MM.1S (cell line): Measurements from ENCODE around the gene SKIDA1.

Experiments
- DNase-seq: peaks from one replicate; pipeline ENCODE4 v3.0.0-alpha.2; 2015
- H2AFZ ChIP-seq: fragments of 300-600 bp; sonication (generic); 2 replicates; pipeline ENCODE4 v1.6.0; 2016; ENCODE audit warnings: antibody characterized with exemption, low read length
- H3F3A ChIP-seq: fragments of 300-600 bp; sonication (generic); 2 replicates; pipeline ENCODE4 v1.6.1; 2016; ENCODE audit warnings: mild to moderate bottlenecking, antibody characterized with exemption, low read length, moderate library complexity, mixed read lengths; ENCODE audit not compliant: insufficient read depth
- H3K27ac ChIP-seq: fragments of 300-600 bp; sonication (generic); 2 replicates; pipeline ENCODE4 v1.5.1; 2016; ENCODE audit warnings: mild to moderate bottlenecking, low read length
- H3K27me3 ChIP-seq: fragments of 300-600 bp; sonication (generic); replicated peaks from 2 replicates; pipeline ENCODE4 v1.6.0; 2016; ENCODE audit warnings: low read length; ENCODE audit not compliant: insufficient read depth
- H3K36me3 ChIP-seq: fragments of 300-600 bp; sonication (generic); replicated peaks from 2 replicates; pipeline ENCODE4 v1.6.1; 2016; ENCODE audit warnings: mild to moderate bottlenecking, low read length, mixed read lengths; ENCODE audit not compliant: insufficient read depth
- H3K4me1 ChIP-seq: fragments of 300-600 bp; sonication (generic); 2 replicates; pipeline ENCODE4 v1.6.1; 2016; ENCODE audit warnings: low read length, mixed read lengths
- H3K4me2 ChIP-seq: fragments of 300-600 bp; sonication (generic); 2 replicates; pipeline ENCODE4 v1.6.0; 2016; ENCODE audit warnings: low read depth, low read length
- H3K4me3 ChIP-seq: fragments of 300-600 bp; sonication (generic); 2 replicates; pipeline ENCODE4 v1.5.1; 2016; ENCODE audit warnings: low read length, mixed read lengths
- H3K79me2 ChIP-seq: fragments of 300-600 bp; sonication (generic); 2 replicates; pipeline ENCODE4 v1.6.1; 2016; ENCODE audit warnings: mixed run types, low read length, mixed read lengths
- H3K9ac ChIP-seq: fragments of 300-600 bp; sonication (generic); 2 replicates; pipeline ENCODE4 v1.6.1; 2016; ENCODE audit warnings: low read length, mixed read lengths
- H3K9me2 ChIP-seq: fragments of 300-600 bp; sonication (generic); replicated peaks from 2 replicates; pipeline ENCODE4 v1.6.1; 2016; ENCODE audit warnings: mild to moderate bottlenecking, low read length, mixed read lengths; ENCODE audit not compliant: insufficient read depth
- H3K9me3 ChIP-seq: fragments of 300-600 bp; sonication (generic); replicated peaks from 2 replicates; pipeline ENCODE4 v1.6.1; 2016; ENCODE audit warnings: mild to moderate bottlenecking, low read length, mixed read lengths; ENCODE audit not compliant: insufficient read depth
- H4K20me1 ChIP-seq: fragments of 300-600 bp; sonication (generic); 2 replicates; pipeline ENCODE4 v1.6.1; 2016; ENCODE audit warnings: mild to moderate bottlenecking, low read length, moderate library complexity, mixed read lengths; ENCODE audit not compliant: insufficient read depth
- CTCF ChIP-seq: fragments of 300-600 bp; sonication (generic); IDR thresholded peaks from 2 replicates; pipeline ENCODE4 v1.5.1; 2016; ENCODE audit warnings: antibody characterized with exemption, low read length, mixed read lengths
- EZH2 ChIP-seq: fragments of 300-600 bp; sonication (generic); optimal IDR thresholded peaks from 2 replicates; pipeline ENCODE3; 2017; ENCODE audit warnings: low read depth, mild to moderate bottlenecking, antibody characterized with exemption, low read length, mixed read lengths
- EZH2phosphoT487 ChIP-seq: fragments of 300-600 bp; sonication (generic); IDR thresholded peaks from 2 replicates; pipeline ENCODE4 v1.6.1; 2018; ENCODE audit warnings: antibody characterized with exemption, low read length

Gene SKIDA1

DNA sequence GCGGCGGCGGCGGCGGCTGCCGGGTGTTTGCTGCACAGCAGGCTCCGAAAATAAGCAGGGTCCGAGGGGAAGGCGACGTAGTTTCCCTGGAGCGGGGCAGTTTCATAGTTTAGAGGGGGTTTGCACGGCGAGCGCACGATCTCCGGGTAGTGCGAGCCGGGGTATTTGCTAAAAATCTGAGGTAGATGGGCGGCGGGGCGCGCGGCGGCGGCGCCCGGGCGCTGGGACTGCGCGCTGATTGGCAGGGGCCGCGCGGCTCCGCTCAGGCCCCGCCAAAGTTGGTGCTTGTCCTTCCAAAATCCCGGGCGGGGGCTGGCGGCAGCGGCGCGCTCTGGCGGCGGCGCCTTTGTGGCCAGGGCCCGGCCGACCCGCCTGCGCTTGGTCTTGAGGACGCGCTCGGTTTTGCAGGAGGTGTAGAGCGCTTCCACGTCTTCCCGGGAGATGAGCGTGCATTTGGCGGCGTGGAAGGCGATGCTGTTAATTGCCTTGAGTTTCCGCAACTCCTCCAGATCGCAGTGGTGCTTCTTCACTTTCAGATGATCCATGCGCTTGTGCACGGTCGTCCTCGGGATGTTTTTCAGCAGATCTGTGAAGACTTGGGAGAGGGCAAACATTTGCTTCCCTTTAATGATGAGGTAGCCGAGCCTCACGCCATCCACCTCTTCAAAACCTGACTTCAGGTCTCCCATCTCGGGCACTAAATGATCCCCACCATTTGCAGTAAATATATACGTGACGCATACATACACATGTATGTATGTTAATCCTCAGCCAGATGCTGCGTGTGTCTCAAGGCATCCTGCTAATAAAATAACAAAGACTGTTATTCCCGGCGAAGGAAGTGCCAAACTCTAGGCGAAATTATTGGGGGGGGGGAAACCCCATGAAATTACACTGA, 8.1 kb downstream of the SKIDA1 start:
- Histone ChIP-seq H3K79me2 (no peaks in the 10 kb centered on the region), H3K9ac (peak overlapping the region; percentile 21; the same call in 1 of the 2 replicates), H3K9me2 (no peaks in the 10 kb centered on the region), H3K4me3 (peak overlapping the region; percentile 66), H3K4me1 (0 out of 2 replicates have a peak, but pooled peaks cover 4% of the 10 kb centered on the region), H3K27ac (no peak overlapping the region), H3F3A (peaks cover 16% of the 10 kb centered on the region; the same call in 1 of the 2 replicates), H3K9me3 (no peaks in the 10 kb centered on the region), H3K36me3 (no peaks in the 10 kb centered on the region), H3K4me2 (peak overlapping the region; percentile 92), H2AFZ (peak overlapping the region; percentile 84), H3K27me3 (peaks cover 18% of the 10 kb centered on the region), H4K20me1 (no peaks in the 10 kb centered on the region)
- TF ChIP-seq EZH2 = no peak
- TF ChIP-seq CTCF = no peak
- TF ChIP-seq EZH2phosphoT487 = no peak
- DNase-seq = peak; percentile 68

- 0 out of 2 replicates have a peak, but pooled peaks cover 4% of the 10 kb centered on the region for H3K4me1 ChIP-seq
- no peaks in the 10 kb centered on the region for H3K36me3 ChIP-seq
- no peak overlapping the region for H3K27ac ChIP-seq
- peak overlapping the region; percentile 66 for H3K4me3 ChIP-seq
- peak; percentile 73 for DNase-seq
- H3K9me3 ChIP-seq = no peaks in the 10 kb centered on the region
- no peaks in the 10 kb centered on the region for H4K20me1 ChIP-seq
- H3K9me2 ChIP-seq = no peaks in the 10 kb centered on the region
- TF ChIP-seq CTCF = no peak
- no peak for TF ChIP-seq EZH2
- TF ChIP-seq EZH2phosphoT487 = no peak
- H3K4me2 ChIP-seq = peak overlapping the region; percentile 80
- H3K27me3 ChIP-seq = peaks cover 18% of the 10 kb centered on the region
- peaks cover 16% of the 10 kb centered on the region; the same call in 1 of the 2 replicates for H3F3A ChIP-seq
- no peak overlapping the region for H3K9ac ChIP-seq
- H2AFZ ChIP-seq = peak overlapping the region; percentile 71; the same call in 1 of the 2 replicates
- H3K79me2 ChIP-seq = no peaks in the 10 kb centered on the region
Measured at GRCh38 chr10:21516242-21517131, 9.0 kb downstream of the SKIDA1 start.

DNA sequence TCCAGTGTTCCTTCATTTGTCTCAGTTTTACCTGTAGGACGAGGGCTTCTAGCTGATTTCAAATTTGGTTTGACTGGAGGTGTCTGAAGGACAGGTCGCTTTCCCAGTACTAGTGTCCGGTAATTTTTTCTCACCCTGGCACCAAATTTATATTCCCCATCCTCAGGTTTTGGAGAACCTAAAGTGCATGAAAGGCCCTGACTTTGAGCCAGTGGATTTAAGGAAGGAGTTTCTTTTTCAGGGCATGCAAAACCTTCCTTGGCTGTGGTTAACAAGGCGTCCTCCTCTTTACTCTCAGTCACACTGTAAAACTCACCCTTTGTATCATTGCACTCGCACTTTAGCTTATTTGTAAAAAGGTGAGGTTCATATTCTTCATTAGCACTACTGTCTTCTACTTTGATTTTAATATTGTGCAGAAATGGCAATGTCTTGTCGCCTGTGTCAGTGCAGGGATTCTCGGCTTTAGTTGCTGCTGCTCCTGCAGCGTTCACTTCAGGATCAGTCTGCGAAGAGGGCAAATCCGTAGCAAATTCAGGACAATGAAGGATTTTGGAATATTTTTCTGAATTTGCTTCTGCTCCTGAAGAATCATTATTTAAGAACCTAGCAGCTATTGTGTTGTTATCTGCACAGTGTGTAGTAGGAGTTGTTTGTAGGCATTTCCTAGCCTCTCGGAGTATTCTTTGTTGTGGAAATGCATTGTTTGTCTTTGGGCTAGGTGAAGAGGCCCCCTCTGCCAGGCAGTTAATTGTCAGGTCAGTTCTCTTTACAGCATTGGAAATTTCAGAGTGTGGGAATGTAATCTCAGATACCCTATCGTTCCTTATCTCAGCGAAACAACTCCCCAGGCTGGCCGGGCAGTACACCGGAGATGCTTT, 9.9 kb downstream of the SKIDA1 start:
- Histone ChIP-seq H3K9me3 (no peaks in the 10 kb centered on the region), H3F3A (peaks cover 16% of the 10 kb centered on the region; the same call in 1 of the 2 replicates), H3K27ac (no peak overlapping the region), H2AFZ (no peak overlapping the region), H3K9ac (no peak overlapping the region), H3K9me2 (no peaks in the 10 kb centered on the region), H3K4me2 (peak overlapping the region; percentile 80; the same call in 1 of the 2 replicates), H3K36me3 (no peaks in the 10 kb centered on the region), H3K4me1 (0 out of 2 replicates have a peak, but pooled peaks cover 4% of the 10 kb centered on the region), H4K20me1 (no peaks in the 10 kb centered on the region), H3K4me3 (peak overlapping the region; percentile 63; the same call in 1 of the 2 replicates), H3K27me3 (peaks cover 18% of the 10 kb centered on the region), H3K79me2 (no peaks in the 10 kb centered on the region)
- DNase-seq = no peak
- TF ChIP-seq EZH2phosphoT487 = no peak
- TF ChIP-seq EZH2 = no peak
- no peak for TF ChIP-seq CTCF
